ENCODE results near the gene DNAJA1. TPM values are rescaled to one million over a fixed set of nuclear protein-coding genes. Genes with fewer than 3 reads are reported as not detected.

DNAJA1 gene
- total RNA-seq, 1 experiment from 2014 or later, result 117 TPM

- TF ChIP-seq EZH2 (IDR thresholded peaks at IDR 0.05) (no peak), SIN3A (IDR thresholded peaks at IDR 0.05; ENCODE audit: low read depth) (no peak), FOSL1 (IDR thresholded peaks at IDR 0.05; ENCODE audit: low read depth) (no peak), POLR2A (IDR thresholded peaks at IDR 0.05; ENCODE audit: borderline replicate concordance, extremely low read depth, insufficient read depth, insufficient read length) (no peak), ZBTB33 (IDR thresholded peaks at IDR 0.05; ENCODE audit: extremely low read depth, insufficient replicate concordance, low read length) (no peak), ELF1 (IDR thresholded peaks at IDR 0.05; ENCODE audit: borderline replicate concordance, low read depth) (no peak), MAX (IDR thresholded peaks at IDR 0.05) (peak; percentile 39), CTCF (IDR thresholded peaks at IDR 0.05 in 2 of 3, conservative IDR thresholded peaks at IDR 0.05 in 1 of 3; ENCODE audit: borderline replicate concordance in 1 of 3, insufficient read depth in 1 of 3, low read depth in 2 of 3, low read length in 2 of 3) (peak; percentile 67 to 98 (median 82)), CBX3 (IDR thresholded peaks at IDR 0.05; ENCODE audit: low read depth) (peak; percentile 45; the same call in 1 of the 2 replicates)
These were observed 56.2 kb downstream of the DNAJA1 start (continued) for GRCh38 chr9:33081128-33081851.

- Histone ChIP-seq H3K4me1 (ENCODE audit: control insufficient read depth in 1 of 2, insufficient read depth in 2 of 2, low read length in 2 of 2) (peaks cover 0 to 10% of the 10 kb centered on the region in 2 experiments; a peak in 3 of 4 replicates), H3K27me3 (ENCODE audit: insufficient read depth, low read length) (no peaks in the 10 kb centered on the region), H3K79me2 (ENCODE audit: insufficient read depth, low read length) (no peaks in the 10 kb centered on the region), H3K4me2 (ENCODE audit: low read length) (no peak overlapping the region), H4K20me1 (ENCODE audit: insufficient read depth) (no peaks in the 10 kb centered on the region), H3K36me3 (ENCODE audit: control insufficient read depth in 1 of 2, insufficient read depth in 2 of 2, low read length in 2 of 2) (no peaks in the 10 kb centered on the region), H3K9ac (ENCODE audit: low read length) (no peak overlapping the region), H2AFZ (ENCODE audit: low read depth, low read length, poor library complexity, severe bottlenecking) (no peak overlapping the region), H3K9me3 (ENCODE audit: control insufficient read depth in 1 of 2, insufficient read depth in 1 of 2, low read depth in 1 of 2, low read length in 2 of 2) (no peaks in the 10 kb centered on the region), H3K4me3 (replicated peaks in 1 of 2; ENCODE audit: low read depth in 1 of 2, low read length in 2 of 2) (no peak overlapping the region), H3K27ac (ENCODE audit: low read depth, low read length) (no peak overlapping the region), H3K9me2 (ENCODE audit: insufficient read depth) (no peaks in the 10 kb centered on the region)
- ChIA-PET CTCF (interaction anchor here (0.9 to 1.0 kb wide), 2 partner anchors 89 to 144 kb away, joined by 4 read pairs; no protein-coding TSS in a partner anchor), POLR2A (no interaction called here), RAD21 (ENCODE audit: low non-redundant PET in 1 of 2, low total read pairs in 2 of 2, uncharacterized antibody in 2 of 2, unreplicated experiment in 2 of 2) (interaction anchor here in 1 of 2 experiments (1.7 kb wide), 1 partner anchor 144 kb away, joined by 4 read pairs; no protein-coding TSS in a partner anchor)
- TF ChIP-seq CEBPB (IDR thresholded peaks at IDR 0.05; ENCODE audit: low read depth) (no peak), REST (IDR thresholded peaks at IDR 0.05; ENCODE audit: low read depth) (no peak), EZH2 (IDR thresholded peaks at IDR 0.05) (no peak), ATF3 (IDR thresholded peaks at IDR 0.05) (no peak), CBX3 (IDR thresholded peaks at IDR 0.05; ENCODE audit: low read depth) (no peak), POLR2A (IDR thresholded peaks at IDR 0.05; ENCODE audit: borderline replicate concordance, extremely low read depth, insufficient read depth, insufficient read length) (no peak), JUND (IDR thresholded peaks at IDR 0.05) (no peak), ELF1 (IDR thresholded peaks at IDR 0.05; ENCODE audit: borderline replicate concordance, low read depth) (no peak)
- no TSS peak for BruUV-seq (replicated peaks)
- intact Hi-C loops (cut with micrococcal nuclease), result no loop called here
- DNase-seq (ENCODE audit: low read depth, low spot score), result no peak
- no peak for ATAC-seq
These were observed 57.1 kb downstream of the DNAJA1 start for GRCh38 chr9:33082128-33082527.
